HL-60/S4 treated with retinoic acid at 250 ng/mL for 4 days and 3 days (cell line): ENCODE results near the gene CAPZA2.
"Not testable (repeated sequence)": the region's sequence is repeated elsewhere in the genome, so short reads cannot be mapped to it uniquely, and the experiment has no call there.

ENCODE experiments used
- in situ Hi-C: fragments of 300-500 bp; cut with MboI; formaldehyde crosslinking; loops from 2 replicates; pipeline ENCODE4 v1.7.0; 2022; ENCODE audit warnings: low sequenced_read_pairs

The CAPZA2 gene

DNA sequence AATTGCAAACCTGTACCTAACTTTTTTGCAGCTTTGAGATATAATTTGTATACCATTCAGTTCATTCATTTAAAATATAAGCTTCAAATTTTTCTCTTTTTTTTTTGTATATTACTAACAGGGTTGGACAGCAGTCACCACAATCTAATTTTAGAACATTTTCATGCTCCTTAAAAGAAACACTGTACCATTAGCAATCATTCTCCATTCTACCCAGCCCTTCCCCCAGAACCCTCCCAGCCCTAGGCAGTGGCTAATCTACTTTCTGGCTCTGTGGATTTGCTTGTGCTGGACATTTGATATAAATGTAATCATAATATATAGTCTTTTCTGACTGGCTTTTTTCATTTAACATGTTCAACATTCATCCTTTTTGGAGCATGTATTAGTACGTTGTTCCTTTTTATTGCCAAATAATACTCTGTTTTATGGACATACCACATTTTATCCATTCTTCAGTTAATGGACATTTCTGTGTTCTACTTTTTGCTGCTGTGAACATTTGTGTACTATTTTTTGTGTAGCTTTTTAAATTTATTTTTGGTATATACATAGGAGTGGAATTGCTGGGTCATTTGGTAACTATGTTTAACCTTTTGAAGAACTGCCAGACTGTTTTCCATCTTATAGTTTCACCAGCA, 50.0 kb downstream of the CAPZA2 start:
- in situ Hi-C loops, result no loop called here

DNA sequence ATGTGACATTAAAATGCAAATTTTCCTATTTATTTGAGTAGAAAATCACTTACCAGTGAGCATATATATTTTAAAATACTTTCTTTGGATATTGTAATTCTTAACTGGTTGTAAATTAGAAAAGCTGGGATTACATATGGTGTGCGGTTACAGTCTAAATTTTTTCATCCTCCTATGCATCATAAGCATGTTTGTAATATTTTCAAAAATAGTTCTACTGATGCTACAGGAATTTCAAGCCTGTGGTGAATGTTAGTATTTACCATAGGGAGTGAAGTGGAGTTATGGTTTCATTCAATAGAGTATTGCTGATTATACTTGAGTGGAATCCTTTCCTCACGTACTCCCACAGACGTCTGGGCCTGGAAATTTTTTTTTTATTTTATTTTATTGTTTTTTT, 56.3 kb downstream of the CAPZA2 start:
- in situ Hi-C loops, result no loop called here

DNA sequence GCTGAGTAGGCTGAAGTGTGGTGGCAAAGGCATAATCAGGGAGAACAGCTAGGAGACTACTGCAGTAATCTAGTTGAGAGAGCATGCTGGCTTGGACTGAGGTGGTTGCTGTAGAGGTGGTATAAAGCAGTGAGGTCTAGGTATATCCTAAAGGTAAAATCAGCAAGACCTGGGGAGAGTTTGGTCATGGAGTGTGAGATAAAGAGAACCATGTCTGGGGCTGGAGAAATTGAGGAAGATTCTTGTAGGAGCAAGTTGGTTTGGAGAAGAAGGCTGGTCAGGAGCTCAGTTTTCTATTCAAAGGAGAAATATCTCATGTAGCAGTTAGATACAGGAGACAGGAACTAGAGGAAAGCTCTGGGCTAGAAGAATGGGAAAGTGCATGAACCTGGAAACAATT, 58.0 kb downstream of the CAPZA2 start:
- in situ Hi-C loops, result no loop called here

DNA sequence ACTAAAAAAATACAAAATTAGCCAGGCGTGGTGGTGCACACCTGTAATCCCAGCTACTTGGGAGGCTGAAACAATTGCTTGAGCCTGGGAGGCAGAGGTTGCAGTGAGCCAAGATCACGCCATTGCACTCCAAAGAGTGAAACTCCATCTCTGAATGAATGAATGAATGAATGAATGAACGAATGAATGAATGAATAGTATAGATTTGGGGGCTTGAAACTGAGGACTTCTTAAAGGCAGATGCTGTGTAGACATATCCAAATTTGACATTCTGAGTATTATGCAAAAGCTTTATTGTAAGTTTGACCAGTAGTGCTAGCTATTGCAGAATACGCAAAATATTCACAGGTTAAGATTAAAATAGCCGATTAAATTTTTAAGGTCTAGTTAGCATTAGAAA, 60.2 kb downstream of the CAPZA2 start:
- in situ Hi-C loops, result no loop called here

DNA sequence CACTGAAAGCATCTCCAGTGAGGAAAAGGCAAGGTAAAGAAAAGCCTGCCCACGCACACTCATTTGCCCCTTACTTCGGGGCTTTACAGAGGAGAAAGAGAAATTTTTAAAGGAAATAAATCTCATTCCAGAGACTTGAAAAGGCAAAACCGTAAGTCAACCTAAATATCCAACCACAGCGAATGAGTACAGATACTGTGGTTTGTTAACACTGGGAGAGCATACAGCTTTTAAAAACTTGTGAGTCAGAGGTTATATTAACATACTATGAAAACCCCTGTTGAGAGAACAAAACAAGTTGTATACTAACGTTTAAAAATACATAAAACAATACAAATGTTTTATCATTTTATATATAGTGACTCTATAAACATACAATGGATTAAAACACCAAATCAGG, 62.4 kb downstream of the CAPZA2 start:
- in situ Hi-C loops, result no loop called here

DNA sequence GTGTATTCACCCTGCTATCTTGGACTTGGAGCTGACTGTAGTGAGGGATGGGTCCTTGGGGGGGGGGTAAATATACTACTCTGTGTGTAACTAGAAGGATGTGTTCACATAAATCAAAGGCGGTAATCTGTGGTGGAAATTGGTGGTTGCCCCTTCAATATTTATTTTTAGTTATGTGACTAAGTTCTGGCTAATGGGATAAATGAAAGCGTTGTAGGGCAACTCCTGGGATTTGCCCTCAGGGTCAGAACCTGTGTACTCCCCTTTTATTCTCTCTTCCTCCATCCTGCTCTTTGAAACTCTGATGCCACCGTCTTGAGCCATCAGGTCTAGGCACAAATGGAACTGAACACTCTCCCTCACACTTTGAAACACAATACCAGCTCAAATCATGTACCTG, 66.6 kb downstream of the CAPZA2 start:
- in situ Hi-C loops, result no loop called here

DNA sequence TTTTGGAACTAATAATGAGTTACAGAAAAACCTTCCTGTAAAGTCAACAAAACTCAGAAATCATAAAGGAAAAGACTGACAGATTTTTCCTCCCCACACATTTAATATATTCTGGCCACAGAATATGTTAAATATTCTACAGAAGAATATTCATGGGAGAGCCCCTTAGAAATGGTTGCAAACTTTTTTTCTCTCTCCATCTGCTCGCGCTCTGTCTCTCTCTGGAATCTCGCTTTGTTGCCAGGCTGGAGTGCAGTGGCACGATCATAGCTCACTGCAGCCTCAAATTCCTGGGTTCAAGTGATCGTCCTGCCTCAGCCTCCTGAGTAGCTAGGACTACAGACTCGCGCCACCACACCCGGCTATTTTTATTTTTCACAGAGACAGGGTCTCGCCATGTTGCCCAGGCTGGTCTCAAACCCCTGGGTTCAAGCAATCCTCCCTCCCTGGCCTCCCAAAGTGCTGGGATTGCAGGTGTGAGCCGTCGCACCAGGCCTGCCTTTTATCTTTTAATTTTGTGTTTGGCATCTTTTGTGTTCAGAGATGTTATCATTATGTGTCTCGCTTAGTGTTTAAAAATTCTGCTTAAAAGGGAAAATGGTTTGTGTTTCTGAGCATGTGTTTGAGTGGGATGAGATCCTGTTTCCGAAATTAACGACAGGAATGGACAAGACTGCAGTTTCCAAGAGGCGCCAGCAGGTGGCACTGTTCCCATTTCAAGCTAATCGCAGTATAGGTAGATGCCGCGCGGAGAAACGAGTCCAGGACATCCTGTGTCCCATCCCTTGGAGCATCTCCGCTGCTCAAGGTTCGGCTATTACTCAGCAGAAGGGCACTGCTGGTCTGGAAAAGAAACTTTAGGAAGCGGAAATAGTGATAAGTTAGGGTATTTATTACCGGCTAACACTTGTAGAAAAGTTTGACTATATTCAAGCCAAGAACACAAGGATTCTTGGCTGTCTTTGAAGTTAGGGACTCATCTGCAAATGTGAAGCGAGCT, 67.8 kb downstream of the CAPZA2 start:
- in situ Hi-C loops, result no loop called here

DNA sequence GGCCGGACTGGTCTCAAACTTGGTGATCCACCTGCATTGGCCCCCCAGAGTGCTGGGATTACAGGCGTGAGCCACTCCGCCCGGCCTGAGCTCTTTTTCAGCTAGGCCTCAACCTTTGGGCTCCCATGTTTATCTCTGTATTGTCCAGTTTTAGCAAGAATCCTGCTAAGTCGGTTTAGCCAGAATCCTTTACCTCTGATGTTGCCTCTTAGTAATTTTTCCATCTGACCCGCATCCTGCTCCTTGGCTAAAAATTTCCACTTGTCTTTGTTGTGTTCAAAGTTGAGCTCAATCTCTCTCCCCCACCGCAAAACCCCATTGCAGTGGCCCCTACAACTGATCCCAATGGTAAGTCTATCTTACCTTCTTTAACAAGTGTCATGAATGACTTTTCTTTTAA, 70.2 kb downstream of the CAPZA2 start:
- in situ Hi-C loops, result no loop called here

DNA sequence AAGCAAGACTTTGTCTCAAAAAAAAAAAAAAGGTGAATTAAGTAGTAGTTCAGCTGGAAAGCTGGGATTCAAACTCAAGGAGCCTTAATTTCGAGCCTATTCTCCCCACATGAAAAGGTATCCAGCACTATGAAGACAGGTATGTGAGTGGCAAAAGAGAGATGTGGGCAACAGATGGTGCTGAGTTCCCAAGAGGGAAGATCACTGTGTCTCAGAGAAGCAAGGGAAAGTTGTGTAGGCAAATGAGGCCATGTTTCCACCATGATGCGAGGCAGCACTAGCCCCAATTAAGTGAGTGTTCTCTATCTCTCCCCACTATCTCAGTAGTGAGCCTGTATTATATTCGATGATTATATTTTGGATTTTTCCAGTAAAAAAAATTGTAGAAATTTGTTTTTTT, 71.1 kb downstream of the CAPZA2 start:
- in situ Hi-C loops, result no loop called here

DNA sequence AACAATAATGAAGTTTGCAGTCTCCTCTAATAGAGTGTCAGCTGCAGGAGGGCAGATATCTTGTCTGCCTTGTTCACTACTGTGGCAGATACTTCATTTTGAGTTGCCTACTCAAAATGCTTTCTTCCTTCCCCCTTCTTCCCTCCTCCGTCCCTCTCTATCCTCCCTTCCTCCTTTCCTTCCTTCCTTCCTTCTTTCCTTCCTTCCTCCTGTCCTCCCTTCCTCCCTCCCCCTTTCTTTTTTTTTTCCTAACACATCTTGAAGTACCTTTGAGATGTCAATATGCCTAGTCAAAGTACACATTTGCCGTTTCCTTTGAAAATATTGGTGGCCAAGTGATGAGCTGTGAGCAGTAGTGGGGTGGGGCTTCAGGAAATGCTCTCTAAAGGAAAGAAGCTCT, 72.2 kb downstream of the CAPZA2 start:
- in situ Hi-C loops, result no loop called here

DNA sequence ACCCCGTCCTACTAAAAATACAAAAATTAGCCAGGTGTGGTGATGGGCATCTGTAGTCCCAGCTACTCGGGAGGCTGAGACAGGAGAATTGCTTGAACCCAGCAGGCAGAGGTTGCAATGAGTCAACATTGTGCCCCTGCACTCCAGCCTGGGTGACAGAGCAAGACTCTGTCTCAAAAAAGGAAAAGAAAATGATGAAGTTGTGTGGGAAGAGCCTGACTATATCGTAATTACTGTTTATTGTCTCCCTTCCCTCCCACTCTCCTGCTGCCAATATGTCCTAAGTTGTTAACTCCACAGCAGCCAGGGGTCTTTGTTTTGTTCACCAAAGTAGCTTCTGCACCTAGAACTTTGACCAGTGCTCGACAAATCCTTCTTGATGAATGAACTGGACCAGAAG, 74.5 kb downstream of the CAPZA2 start:
- in situ Hi-C loops, result not testable (repeated sequence)

DNA sequence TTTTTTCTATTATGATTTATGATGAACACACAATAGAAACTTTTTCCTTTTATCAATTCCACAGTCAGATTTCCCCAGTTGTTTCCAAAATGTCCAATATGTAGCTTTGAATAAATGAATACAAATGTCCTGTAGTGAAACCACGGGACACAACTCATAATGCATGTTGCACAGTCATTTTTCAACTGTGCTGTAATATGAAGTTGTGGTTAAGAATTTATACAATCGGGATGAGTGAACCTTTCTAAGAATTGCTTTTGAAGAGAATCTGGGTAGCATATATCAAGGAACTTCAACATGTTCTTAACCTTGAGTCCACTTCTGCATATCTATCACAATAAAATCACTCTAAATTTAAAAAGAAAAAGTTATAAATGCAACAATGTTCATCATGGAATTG, 76.3 kb downstream of the CAPZA2 start:
- in situ Hi-C loops, result no loop called here

DNA sequence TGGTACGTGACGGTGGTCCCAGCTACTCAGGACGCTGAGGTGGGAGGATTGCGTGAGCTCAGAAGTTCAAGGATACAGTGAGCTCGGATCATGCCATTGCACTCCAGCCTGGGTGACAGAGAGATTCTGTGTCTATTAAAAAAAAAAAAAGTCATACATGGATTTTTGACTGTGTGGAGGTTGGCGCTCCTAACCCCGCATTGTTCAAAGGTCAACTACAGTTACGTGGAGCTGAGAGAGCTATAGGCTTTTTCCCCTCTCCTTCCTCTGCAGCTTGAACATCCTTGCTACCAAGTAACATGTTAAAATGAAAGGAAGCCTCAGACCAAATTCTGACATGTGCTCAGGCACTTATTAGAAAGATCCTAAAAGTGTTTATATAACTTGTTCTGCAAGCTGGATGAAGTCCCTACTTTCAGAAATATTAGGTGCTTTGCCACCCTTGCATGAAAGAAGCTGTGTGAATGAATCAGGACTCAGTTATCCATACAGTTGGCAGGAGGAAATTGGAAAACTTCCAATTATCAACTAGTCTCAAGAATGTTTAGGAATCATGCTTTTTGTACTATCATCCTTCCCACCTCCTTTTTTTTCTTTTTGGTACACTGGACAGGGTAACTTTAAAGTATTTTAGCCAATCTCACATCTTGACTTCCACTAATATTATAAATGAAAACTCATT, 78.4 kb downstream of the CAPZA2 start:
- in situ Hi-C loops, result no loop called here

DNA sequence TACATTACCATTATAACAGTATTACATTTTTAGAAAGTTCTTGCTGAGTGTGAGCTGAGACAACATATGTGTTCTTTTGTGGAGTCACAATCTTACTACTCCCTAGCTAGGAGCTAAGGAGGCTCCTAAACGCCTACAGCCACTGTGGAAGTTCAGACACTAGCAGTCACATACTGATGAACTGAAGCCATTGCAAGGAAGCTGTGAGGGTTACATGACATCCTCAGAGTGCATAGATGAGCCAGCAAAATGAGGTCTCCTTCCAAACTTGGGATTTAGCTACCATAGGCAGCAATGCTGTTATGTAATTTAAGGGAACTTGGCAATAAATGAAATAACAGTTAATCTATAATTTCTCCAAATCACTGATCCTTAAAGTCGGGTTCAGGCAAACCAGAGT, 80.1 kb downstream of the CAPZA2 start:
- in situ Hi-C loops, result no loop called here

DNA sequence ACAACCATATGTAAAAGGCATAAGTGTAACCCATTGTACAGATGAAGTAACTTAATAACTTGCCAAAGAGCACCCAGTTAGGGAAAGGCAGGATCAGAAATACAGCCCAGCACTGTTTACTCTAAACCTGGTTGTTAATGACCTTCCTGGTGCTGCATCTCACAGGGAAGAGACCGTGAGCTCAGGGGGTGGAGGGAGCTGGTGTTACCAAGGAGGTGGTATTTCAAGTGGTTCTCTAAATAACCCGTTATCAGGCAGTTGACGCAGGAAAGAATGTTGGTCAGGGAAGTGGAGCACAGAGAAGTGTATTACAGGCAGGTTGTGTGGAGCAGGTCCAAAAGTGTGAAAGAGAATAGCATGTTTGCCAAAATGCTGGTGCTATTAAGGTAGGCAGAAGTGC, 86.5 kb downstream of the CAPZA2 start:
- in situ Hi-C loops, result no loop called here

DNA sequence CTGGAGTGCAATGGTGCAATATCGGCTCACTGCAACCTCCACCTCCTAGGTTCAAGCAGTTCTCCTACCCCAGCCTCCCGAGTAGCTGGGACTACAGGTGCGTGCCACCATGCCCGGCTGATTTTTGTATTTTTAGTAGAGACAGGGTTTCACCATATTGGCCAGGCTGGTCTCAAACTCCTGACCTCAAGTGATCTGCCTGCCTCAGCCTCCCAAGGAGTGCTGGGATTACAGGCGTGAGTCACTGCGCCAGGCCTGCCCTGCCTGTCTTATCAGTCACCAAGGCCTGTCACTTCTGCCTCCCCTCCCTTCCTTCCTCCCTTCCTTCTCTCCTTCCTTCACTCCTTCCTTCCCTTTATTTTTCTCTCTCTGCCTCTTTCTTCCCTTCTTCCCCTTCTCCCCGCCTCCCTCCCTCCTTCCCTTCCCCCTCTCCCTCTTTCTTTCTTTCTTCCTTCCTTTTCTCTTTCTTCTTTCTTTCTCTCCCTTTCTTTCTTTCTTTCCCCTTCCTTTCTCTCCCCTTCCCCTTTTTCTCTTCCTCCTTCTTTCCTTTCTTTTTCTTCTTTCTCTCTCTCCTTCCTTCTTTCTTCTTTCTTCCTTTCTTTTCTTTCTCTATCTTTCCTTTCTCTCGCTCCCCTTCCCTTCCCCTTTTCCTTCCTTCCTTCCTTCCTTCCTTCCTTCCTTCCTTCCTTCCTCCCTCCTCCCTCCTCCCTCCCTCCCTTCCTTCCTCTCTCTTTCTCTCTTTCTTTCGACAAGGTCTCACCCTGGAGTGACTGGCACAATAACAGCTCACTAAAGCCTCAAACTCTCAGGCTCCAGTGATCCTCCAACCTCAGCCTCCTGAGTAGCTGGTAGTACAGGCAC, 87.8 kb downstream of the CAPZA2 start:
- in situ Hi-C loops, result no loop called here

DNA sequence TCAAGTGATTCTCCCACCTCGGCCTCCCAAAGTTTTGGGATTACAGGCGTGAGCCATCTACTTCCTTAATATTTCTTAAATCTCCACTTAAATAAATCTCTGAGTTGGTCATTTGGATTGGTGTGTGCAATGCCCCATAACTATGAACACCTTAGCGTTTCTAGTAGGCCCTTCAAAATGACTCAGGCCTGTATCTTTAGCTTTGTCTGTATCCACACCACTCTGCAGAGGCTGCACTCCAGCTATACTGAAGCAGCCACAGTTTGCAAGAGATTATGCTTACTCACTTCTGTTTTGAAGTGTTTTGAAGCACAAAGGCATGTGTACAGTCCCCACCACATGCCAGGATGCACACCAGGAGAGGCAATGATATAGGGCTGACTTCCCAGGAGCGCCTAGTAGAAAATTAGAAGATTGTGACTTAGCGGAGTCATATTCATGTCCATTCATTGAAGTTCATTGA, 88.5 kb downstream of the CAPZA2 start:
- in situ Hi-C loops, result no loop called here

DNA sequence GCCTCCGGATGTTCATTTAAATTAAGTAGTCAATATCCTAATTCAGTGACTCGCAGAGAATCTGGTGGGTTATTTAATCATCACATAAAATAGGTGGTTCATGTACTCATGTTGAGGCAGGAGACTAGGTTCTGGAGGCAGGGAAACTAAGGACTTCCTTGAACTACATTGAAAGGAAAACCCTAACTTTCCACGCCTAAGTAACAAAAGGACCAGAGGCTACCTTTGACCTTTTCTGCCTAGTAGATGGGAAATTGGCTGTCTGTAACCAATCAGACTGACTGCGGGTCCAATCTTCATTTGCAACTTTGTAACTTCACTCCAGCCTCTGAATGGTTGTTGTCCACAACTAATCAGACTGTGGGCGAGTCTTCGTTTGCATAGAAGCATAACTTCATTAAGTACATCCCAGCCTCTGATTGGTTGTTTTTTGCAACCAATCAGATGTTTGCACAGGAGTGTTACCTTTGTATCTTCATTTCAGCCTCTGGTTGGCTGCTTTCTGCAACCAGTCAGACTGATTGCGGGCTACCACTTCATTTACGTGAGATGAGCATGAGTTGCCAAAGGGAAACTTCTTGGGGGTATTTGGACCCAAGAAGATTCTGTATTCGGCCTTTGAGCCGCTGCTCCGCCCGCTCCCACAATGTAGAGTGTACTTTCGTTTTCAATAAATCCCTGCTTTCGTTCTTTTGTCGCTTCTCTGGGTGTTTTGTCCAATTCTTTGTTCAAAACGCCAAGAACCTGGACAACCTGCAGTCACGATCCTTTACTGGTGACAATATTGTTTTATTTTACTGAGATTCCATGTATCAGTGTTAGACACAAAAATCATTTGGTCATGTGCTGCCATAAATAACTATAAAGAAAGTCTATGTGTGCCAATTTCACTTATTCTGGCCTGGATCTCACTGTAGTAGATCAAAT, 89.2 kb downstream of the CAPZA2 start:
- in situ Hi-C loops, result no loop called here

DNA sequence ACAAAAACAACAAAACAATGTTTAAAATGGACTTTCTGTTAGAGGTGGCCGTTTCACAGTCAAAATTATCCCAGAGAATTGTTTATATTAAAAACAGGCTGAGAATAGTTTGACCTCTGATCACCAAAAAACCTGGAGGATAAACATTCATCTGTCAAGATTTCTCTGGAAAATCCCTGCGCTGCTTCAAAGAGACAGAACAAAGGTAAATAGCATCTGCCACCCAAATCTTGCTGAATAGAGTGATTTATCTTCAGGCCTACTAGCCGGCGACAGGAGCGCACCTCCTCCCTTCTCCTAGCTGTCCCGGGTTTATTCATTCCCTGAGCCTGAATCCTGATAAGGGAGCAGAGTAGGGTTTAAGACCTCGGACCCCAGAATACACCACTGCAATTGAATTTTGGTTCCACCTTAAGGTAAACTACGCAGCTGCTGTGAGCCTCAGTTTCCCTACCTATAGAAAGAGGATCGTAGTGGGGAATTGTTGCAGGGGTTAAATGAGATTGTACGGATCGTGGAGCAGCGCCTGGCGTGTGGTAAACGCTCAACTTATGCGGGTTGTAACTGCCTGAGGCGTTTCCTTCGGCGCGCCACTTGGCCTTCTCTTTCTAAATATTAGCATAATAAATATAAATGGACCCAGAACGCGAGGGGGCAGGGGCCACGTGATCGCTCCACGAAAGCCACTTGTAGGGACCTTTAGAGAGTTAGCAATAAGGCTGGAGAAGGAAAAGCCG, 90.4 kb downstream of the CAPZA2 start:
- in situ Hi-C loops, result no loop called here
